NCI-H748 (cell line): ENCODE results near the gene KMT2C.
"Not testable (repeated sequence)": the region's sequence is repeated elsewhere in the genome, so short reads cannot be mapped to it uniquely, and the experiment has no call there.

Experiments used
- DNase-seq: peaks from one replicate; lab custom pipeline; 2025; ENCODE audit not compliant: unreplicated experiment; lab: John Stamatoyannopoulos, UW

KMT2C gene

DNA sequence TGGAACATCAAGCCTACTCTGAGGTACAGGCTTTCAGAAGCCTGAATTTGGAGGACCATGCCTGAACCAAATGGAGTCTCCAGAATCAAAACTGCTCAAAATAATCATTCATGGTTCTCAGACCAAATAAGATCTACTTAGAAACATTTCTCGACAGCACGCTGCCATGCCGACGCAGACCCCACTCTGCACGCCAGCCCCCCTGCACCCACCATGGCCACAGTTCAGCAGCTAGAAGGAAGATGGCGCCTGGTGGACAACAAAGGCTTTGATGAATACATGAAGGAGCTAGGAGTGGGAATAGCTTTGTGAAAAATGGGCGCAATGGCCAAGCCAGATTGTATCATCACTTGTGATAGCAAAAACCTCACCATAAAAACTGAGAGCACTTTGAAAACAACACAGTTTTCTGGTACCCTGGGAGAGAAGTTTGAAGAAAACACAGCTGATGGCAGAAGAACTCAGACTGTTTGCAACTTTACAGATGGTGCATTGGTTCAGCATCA, 6.6 kb upstream of the KMT2C start:
- no peak for DNase-seq

DNA sequence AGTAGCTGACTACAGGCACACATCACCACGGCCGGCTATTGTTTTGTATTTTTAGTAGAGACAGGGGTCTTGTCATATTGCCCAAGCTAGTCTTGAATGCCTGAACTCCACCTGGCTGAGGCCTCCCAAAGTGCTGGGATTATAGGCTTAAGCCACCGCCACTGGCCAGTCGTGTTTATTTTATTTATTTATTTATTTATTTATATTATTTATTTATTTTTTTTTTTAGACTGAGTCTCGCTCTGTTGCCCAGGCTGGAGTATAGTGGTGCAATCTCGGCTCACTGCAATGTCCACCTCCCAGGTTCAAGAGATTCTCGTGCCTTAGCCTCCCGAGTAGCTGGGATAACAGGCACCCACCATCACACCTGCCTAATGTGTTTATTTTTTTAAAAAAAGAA, 6.0 kb upstream of the KMT2C start:
- DNase-seq, result not testable (repeated sequence)

DNA sequence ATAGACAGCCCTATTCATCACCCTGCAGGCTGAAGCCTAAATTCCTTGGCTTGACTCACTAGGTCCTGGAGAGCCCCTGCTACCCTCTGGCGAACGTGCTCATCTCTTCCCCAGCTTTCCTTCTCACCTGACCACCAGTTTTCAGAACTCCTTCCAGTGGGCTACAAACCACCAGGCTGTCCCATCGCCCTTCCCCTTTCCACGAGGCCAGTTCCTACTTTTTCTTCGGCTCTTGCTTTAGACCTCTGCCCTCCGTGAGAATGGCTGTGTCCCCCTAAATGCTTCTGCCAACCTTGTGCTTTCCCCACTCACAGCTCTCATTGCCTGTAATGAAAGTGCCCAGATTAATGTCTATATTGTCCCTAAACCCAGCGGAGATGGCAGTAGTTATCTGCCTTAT, 5.4 kb upstream of the KMT2C start:
- not testable (repeated sequence) for DNase-seq

DNA sequence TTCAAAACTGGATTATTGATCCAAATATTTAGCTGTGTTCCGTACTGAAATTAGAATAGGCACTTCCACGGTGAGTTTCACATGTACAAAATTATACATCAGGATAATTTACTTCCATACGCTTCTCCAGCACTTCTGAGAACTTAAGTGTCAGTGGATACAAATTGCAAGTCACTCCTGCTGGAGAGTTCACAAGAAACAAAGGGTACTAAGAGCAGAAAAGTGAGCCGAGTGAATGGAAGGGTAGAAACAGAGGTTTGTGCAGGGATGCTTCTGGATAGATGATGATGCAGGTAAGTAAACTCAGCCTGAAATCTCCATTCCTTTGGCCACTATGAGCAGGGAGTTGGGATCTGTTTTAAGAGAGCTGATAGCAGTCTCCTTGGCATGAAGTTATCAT, 2.2 kb upstream of the KMT2C start:
- not testable (repeated sequence) for DNase-seq

DNA sequence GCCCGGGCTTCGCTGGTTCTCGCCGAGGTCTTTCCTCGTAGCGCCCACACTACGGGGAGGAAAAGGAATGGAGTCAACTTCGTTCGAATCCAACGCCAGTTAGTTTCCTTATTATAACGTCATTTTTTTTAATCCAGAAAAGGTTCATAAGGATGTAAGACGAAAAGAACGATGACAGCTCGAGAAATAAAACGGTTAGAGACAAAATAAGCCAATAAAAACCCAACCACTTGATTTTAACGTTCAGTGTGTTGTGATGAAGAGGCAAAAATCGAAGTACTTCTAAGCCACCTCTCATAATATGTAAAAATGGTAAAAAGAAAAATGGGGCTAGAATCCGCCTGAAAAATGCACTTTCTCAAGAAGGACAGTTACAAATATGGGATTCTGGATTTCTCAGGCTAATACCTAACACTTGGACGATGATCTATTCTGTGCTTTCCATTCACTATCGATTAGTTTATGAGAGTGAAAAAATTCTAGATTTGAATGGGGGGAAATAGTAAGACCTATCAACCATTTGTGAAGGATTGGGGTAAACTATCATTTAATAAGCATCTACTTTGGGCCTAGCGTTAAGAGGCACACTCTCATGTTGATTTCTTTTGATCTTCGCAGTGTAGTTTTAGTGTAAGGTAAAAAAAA, 1.2 kb upstream of the KMT2C start:
- DNase-seq, result not testable (repeated sequence)

DNA sequence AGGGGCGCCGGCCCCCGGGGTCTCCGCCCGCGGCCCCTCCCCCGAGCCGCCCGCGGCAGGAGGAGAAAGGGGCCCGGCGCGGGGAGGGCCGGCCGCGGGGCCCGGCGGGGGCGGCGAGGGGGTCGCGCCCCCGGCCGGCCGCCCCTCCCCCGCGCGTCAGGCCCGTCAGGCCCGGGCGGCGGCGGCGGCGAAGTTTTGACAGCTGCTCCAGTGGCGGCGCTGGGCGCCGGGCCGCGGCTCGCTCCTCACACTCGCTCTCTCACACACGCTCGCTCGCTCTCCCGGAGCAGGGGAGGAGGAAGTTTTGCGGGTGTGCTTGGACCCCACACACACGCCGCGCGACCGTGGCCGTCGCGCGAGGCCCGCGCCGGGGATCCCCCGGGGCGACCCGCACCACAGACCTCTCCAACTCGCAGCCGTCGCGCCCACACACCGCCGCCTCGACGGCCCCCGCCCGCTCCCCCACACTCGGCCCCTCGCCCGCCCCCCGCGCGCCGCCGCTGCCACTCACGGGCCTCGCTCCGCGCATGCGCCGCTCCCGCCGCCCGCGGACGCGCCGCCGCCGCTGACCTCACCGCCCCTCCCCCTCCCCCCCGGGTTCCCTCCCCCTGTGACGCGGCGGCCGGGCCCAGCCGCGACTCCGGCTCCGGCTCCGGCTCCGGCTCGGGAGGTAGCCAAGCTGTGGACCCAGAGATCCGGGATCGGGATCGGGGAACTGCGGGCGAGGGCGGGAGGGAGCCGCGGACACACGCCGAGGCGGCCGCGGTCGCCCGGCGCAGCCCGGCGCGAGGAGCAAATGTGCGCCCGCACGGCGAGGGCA, 518 bp upstream of the KMT2C start:
- peak; percentile 84 for DNase-seq

DNA sequence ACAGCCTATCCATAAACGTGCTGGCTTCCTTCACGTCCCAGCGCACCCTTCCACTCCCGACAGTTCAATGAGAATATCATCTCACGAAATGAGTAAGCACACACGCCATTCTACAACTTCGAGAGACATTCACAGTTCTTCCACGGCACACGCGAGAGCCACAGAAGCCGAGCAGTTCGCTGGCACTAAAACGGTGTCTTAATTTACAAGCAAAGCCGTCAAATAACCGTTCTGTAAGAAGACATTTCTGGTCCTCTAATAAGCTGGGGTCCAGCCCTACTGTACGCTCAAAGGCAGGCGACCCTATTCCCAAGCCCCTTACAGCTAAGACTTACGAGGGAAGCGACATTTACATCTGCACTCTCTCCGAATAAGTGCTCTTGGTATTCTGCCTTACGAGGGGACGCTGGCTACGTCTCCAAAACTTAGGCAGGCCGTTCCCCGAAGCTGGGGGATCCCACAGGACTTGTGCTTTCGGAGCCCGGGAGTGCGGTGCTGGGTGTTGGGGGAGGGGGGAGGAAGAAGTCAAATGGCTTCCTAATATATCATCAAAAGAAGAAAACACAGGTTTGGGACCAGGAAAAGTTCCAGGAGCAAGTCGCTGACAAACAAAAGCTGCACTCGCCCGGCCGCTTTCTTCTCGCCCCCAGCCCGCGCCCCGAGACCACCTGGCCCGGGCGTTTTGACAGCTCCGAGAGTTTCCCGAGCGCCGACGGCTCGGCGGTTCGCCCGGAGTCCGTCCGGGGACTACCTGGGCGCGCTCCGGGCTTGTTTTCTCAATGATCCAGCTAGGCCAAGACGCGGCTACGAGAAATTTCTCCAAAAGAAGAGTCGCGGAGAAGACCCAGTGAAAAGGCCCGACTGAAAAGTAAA, 1.1 kb downstream of the KMT2C start:
- DNase-seq, result peak; percentile 43

DNA sequence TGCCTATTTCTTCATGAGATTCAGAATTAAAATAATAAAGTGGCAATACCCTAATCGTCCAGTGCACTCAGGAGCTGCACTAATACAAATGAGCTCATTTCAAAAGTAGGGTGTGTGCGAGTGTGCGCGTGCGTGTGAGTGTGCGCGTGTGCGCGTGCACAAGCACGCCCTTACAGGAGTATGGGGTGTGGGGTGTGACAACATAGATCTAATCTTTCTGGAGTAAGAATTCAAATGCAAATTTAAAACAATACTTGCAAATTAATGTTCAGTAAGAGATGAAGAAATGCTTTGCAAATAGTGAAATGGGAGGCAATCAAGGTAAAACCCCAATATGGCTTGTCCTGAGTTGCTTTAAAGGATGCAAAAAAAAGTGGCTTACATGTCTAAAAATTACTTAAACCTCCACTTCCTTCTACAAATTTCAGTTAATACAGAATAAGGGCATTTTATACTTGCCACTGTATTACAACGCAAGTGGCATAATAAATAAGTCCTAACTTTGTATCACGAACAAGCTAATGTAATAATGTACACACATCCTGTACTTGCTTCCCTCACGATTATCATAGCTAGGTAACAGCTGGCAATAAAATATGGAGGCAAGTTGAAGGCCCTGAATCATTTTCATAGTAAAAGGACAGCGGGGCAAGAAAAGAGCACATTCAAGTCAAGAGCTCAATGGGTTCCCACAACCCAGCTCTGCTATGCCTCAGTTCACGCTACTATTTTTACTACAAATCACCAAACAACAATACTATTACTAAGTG, 1.9 kb downstream of the KMT2C start:
- not testable (repeated sequence) for DNase-seq

DNA sequence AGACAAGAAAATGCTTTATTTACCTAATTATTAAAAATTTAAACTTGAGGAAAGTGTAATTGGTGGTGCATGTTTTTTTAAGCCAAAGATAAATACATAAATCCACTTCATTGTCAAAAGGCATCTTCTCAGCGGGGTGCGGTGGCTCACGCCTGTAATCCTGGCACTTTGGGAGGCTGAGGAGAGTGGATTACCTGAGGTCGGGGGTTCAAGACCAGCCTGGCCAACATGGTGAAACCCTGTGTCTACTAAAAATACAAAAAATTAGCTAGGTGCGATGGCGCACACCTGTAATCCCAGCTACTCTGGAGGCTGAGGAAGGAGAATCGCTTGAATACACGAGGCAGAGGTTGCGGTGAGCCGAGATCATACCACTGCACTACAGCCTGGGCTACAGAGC, 3.1 kb downstream of the KMT2C start:
- not testable (repeated sequence) for DNase-seq

DNA sequence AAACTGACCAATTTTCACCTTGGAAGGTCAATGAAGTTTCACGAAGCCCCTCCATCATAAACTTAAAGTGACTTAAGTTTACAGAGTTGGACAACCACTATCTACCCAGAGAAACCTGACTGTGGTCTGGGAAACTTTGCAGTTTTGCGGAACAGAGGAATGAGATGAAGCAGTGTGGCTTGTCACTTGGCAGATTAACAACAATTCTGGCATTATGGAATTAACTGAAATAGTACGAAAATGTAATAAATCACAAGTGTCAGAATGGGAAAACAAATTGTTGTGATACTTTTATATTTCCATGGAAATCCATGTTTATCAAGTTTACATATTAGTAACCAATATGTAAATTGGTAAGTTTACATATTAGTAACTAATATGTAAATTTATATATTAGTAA, 4.9 kb downstream of the KMT2C start:
- no peak for DNase-seq

DNA sequence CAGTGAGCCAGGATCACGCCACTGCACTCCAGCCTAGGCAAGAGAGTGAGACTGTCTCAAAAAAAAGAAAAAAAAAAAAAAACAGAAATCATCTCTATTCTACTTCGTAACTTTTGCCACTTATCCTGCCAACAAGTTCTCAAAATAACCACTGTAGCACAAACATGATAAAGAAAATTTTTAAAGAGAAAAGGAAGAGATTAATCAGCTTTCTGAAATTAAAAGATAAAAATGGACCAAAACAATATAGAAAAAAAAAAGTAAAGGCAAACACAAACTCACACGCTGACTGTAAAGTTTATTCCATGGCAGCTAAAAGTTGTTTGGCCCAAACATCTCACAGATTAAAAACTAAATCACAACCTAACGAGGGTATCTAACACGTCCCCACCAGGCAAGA, 5.7 kb downstream of the KMT2C start:
- DNase-seq, result not testable (repeated sequence)

DNA sequence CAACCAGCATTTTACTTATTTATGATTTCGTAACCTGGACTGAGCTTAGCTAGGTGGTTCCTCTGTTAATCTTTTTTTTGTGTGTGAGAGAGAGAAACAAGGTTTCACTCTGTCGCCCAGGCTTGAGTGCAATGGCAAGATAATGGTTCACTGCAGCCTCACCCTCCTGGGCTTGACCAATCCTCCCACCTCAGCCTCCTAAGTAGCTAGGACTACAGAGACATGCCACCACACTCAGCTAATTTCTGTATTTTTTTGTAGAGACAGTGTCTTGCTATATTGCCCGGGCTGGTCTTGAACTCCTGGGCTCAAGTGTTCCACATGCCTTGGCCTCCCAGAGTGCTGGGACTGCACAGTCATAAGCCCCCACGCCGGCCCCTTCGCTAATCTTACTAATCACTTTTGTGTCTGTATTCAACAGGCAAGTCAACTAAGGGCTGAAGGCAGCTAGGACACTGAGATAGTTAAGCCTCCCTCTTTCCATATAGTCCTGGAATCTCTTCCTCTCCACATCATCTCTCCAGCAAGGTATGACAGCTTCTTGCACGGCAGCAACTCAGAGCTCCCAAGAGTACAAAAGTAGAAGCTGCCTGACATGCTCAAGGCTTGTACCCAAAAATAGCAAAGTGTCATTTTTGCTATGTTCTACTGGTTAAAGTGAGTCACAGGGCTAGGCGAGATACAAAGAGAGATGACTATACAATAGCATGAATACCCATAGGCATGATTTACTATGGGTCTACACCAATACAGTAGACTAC, 11.3 kb downstream of the KMT2C start:
- no peak for DNase-seq

DNA sequence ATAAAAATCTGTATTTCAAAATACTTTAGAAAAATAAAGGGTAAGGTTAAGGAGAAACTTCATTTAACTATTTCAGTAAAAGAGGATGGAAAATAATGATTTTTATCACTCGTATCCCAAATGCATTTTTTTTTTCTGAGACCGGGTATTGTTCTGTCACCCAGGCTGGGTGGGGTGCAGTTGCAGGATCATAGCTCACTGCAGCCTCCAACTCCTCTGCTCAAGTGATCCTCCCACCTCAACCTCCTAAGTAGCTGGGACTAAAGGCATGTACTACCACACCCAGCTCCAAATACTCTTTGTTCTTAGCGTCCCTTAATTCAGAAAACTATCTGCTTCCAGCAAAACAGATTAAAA, 11.8 kb downstream of the KMT2C start:
- DNase-seq, result no peak

DNA sequence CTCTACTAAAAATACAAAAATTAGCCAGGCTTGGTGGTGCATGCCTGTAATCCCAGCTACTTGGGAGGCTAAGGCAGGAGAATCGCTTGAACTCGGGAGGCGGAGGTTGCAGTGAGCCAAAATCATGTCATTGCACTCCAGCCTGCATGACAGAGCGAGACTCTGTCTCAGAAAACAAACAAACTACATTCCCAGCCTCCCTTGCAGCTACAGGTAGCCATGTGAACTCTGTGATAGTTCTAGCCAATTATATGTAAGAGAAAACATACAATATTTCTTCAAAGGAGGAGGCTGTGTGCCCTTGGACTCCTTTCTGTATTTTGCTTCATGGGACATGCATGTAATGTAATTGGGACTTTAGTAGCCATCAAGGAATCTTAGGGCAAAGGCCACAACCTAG, 12.6 kb downstream of the KMT2C start:
- DNase-seq, result not testable (repeated sequence)

DNA sequence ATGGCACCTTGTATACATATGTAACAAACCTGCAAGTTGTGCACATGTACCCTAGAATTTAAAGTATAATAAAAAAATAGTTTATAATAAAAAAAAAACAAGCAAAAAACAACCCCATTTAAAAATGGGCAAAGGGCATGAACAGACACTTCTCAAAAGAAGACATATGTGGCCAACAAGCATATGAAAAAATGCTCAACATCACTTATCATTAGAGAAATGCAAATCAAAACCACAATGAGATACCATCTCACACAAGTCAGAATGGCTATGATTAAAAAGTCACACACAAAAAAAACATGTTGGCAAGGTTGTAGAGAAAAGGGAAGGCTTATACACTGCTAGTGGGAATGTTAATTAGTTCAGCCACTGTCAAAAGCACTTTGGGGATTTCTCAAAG, 14.9 kb downstream of the KMT2C start:
- not testable (repeated sequence) for DNase-seq

DNA sequence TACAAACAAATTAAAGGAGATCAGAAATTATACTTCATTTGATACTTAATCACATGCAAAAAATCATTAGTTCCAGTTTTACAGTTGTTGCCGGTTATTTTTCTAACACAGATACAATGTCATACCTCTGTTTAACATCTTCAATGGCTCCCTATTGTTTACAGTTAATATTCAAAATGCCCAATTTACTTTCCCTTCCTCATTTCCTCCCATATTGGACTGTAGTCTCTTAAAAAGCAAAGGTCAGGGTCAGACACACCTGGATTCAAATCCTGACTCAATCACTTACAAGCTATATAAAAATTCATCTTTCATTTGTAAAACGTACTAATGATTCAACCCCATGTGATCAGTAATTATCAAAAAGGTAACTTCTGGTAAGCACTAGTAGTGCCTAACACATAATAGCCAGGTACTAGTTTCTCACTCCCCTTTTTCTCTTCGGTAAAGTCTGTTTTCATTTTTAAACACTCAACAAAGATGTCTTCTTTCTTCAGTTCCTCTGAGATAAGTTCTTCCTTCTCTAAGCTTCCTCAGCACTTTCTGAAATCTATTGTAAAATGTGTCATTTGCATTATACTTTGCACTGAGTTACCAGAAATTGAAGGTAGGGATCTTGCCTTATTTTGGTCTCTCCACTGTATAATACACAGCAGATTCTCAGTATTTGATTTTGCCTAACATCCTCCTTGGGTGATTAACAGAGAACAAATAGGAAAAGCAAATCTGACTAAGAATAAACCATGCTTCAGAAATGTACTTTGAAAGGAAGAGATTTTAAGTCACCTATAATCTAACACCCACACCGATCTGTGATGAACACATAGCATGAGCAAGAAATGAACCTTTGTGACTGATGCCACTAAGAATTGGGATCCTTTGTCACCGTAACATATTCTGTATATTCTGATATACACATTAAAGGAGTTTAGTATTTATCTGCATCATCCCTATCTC, 16.1 kb downstream of the KMT2C start:
- no peak for DNase-seq

DNA sequence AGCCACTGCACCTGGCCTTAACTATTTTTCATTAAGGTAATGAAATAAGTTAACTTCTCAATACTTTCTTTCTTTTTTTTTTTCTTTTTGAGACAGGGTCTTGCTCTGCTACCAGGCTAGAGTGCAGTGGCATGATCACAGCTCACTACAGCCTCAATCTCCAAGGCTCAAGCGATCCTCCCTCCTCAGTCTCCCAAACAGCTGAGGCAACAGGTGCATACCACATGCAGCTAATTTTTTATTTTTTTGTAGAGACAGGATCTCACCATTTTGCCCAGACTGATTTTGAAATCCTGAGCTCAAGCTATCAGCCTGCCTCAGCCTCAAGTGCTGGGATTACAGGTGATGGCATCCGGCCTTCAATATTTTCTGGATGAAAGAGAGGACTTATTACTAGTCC, 21.0 kb downstream of the KMT2C start:
- no peak for DNase-seq

DNA sequence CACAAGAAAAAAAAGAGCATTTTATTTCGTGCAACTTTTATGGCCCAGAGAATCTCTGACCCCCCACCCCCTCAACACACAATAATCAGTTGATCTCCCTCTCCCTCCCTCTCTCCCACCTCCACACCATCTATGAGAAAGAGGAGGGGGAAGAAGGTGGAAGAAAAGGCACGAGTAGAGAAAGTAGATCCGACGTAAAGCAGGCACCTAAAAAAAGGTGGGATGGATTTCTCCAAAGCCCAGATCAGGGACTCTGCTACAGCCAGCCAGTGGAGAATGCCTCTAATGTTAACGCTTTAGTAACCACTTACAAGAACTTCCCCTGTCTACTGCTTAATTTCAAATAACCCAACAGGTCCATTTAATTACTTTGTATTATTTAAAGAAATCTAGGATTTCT, 24.4 kb downstream of the KMT2C start:
- no peak for DNase-seq

DNA sequence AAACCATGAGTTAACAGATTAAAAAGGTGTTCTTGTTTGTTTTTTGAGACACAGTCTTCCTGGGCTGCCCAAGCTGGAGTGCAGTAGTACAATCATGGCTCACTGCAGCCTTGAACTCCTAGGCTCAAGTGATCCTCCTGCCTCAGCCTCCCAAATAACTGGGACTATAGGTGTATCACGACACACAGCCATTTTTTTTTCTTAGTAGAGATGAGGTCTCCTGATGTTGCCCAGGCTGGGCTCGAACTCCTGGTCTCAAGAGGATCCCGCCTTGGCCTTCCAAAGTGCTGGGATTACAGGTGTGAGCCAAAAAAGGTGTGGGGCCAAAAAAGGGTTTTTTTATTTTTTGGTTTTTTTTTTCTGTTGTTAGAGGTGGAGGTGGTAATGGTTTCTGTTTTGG, 29.3 kb downstream of the KMT2C start:
- DNase-seq, result no peak
